Stimulated activated CD4-positive, alpha-beta T cell treated with anti-CD3 and anti-CD28 coated beads, Interleukin-12 subunit alpha, Interleukin-12 subunit beta, amount 100 ng/mL, for 24 hours (primary cell): Measurements from ENCODE around the gene NMNAT1.
"Not testable (repeated sequence)": the region's sequence is repeated elsewhere in the genome, so short reads cannot be mapped to it uniquely, and the experiment has no call there.

Experiments
- DNase-seq, 2 experiments: peaks; one replicate each; pipeline ENCODE4 v3.0.0-alpha.2; 2020; ENCODE audit warnings: low read depth in 2 of 2

NMNAT1 gene

GRCh38 chr1:9942939-9943788, at the start of gene NMNAT1, which contains the start of gene LZIC:
NMNAT1 (plus strand) TSS chr1:9943475; CDS start chr1:9972074, 28,599 bp downstream.
LZIC (minus strand) TSS chr1:9943391; CDS start chr1:9936619, 6,772 bp downstream.
- peak; percentile 86 to 91 for DNase-seq

- no peak for DNase-seq
Observed at GRCh38 chr1:9894115-9894514, 49.2 kb upstream of the NMNAT1 start.

- DNase-seq = no peak
Observed at GRCh38 chr1:9900142-9901043, 42.9 kb upstream of the NMNAT1 start.

GRCh38 chr1:9901148-9902059, 41.9 kb upstream of the NMNAT1 start:
- no peak for DNase-seq

GRCh38 chr1:9902060-9902452, 41.2 kb upstream of the NMNAT1 start:
- DNase-seq = no peak

GRCh38 chr1:9903801-9904527, 39.3 kb upstream of the NMNAT1 start:
- DNase-seq = no peak

GRCh38 chr1:9904596-9904995, 38.7 kb upstream of the NMNAT1 start:
- no peak for DNase-seq

- DNase-seq = no peak
Observed at GRCh38 chr1:9905010-9905409, 38.3 kb upstream of the NMNAT1 start.

GRCh38 chr1:9906466-9906865, 36.8 kb upstream of the NMNAT1 start:
- no peak for DNase-seq

- DNase-seq = no peak
Observed at GRCh38 chr1:9907441-9907840, 35.8 kb upstream of the NMNAT1 start.

- DNase-seq = no peak
Observed at GRCh38 chr1:9908871-9909233, 34.4 kb upstream of the NMNAT1 start.

- DNase-seq = peak in 1 of 2 experiments; percentile 22
Observed at GRCh38 chr1:9909234-9910046, 33.8 kb upstream of the NMNAT1 start.

GRCh38 chr1:9910076-9910422, 33.2 kb upstream of the NMNAT1 start, which contains the start of gene CTNNBIP1:
CTNNBIP1 (minus strand) TSS chr1:9910269; CDS start chr1:9872064, 38,205 bp downstream.
- DNase-seq = no peak

- DNase-seq = peak; percentile 100
Observed at GRCh38 chr1:9910423-9911178, 32.7 kb upstream of the NMNAT1 start.

GRCh38 chr1:9912264-9912936, 30.9 kb upstream of the NMNAT1 start:
- no peak for DNase-seq

GRCh38 chr1:9914610-9914937, 28.7 kb upstream of the NMNAT1 start:
- DNase-seq = no peak

GRCh38 chr1:9916452-9916851, 26.8 kb upstream of the NMNAT1 start:
- no peak for DNase-seq

GRCh38 chr1:9917495-9917894, 25.8 kb upstream of the NMNAT1 start:
- DNase-seq = not testable (repeated sequence)

- no peak for DNase-seq
Observed at GRCh38 chr1:9917901-9918300, 25.4 kb upstream of the NMNAT1 start.
